ENCODE results near the gene HCN2. TPM values are rescaled to one million over a fixed set of nuclear protein-coding genes. Genes with fewer than 3 reads are reported as not detected.

The HCN2 gene
- total and polyA plus RNA-seq, 2 of the 13 experiments (the other 11 are each of a cell fraction or from before 2014, with no cell fraction given), result 0.01 TPM; not detected in 1

DNA sequence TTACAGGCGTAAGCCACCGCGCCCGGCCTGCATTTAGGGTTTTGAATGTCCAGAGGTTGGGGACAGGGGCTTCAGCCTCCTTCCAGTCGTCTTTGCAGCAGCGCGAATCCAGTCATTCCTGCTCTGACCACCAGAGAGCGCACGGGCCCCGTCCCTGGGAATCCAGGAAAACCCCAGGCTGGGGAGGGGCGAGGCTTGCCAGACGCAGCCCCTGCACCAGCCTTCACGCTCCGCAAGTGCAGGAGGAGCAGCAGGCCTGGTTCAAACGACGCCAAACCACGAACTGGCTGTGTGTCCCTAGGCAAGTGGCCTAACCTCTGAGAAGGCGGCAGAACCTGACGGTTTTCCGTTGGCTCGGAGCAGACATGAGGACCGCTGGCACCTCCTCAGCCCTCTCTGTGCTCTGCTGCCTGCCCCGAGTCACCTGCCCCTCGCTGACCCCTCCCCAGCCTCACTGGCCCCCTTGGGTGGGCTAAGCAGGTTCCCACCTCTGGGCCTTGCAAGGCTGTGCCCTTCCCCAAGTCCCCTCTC, 75.3 kb downstream of the HCN2 start (continued):
- TF ChIP-seq, protein P1, sequence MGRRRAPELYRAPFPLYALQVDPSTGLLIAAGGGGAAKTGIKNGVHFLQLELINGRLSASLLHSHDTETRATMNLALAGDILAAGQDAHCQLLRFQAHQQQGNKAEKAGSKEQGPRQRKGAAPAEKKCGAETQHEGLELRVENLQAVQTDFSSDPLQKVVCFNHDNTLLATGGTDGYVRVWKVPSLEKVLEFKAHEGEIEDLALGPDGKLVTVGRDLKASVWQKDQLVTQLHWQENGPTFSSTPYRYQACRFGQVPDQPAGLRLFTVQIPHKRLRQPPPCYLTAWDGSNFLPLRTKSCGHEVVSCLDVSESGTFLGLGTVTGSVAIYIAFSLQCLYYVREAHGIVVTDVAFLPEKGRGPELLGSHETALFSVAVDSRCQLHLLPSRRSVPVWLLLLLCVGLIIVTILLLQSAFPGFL (CRISPR knock-in tag; IDR thresholded peaks at IDR 0.05), result no peak
- no peak for TF ChIP-seq POLR2A (IDR thresholded peaks at IDR 0.05; ENCODE audit: insufficient read depth in 1 of 2, low read depth in 2 of 2, low read length in 2 of 2)
- no peak for TF ChIP-seq NR3C1 (CRISPR knock-in tag; IDR thresholded peaks at IDR 0.05)
- peak; percentile 93 for TF ChIP-seq ZNF607 (CRISPR knock-in tag; IDR thresholded peaks at IDR 0.05; ENCODE audit: borderline replicate concordance)
- no peak for TF ChIP-seq ZNF337 (CRISPR knock-in tag; IDR thresholded peaks at IDR 0.05; ENCODE audit: borderline replicate concordance, low read depth)
- TF ChIP-seq, protein P2, sequence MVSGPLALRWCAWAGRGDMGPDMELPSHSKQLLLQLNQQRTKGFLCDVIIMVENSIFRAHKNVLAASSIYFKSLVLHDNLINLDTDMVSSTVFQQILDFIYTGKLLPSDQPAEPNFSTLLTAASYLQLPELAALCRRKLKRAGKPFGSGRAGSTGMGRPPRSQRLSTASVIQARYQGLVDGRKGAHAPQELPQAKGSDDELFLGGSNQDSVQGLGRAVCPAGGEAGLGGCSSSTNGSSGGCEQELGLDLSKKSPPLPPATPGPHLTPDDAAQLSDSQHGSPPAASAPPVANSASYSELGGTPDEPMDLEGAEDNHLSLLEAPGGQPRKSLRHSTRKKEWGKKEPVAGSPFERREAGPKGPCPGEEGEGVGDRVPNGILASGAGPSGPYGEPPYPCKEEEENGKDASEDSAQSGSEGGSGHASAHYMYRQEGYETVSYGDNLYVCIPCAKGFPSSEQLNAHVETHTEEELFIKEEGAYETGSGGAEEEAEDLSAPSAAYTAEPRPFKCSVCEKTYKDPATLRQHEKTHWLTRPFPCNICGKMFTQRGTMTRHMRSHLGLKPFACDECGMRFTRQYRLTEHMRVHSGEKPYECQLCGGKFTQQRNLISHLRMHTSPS (CRISPR knock-in tag; IDR thresholded peaks at IDR 0.05; ENCODE audit: low read depth), result no peak
- TF ChIP-seq KDM4B (CRISPR knock-in tag; IDR thresholded peaks at IDR 0.05), result peak; percentile 66; the same call in 1 of the 2 replicates
- TF ChIP-seq ZFY (CRISPR knock-in tag; IDR thresholded peaks at IDR 0.05), result peak; percentile 79

Other genes starting within 250 kb of the HCN2 start
- 7.9 and 9.6 TPM in 2 replicates for gene MIER2, start 245.1 kb upstream of the HCN2 start, total RNA-seq (2016; rRNA removed; fragmentation: Illumina TruSeq; extraction: Trizol)
- 22.9 and 25.7 TPM in 2 replicates for gene MIER2, start 245.1 kb upstream of the HCN2 start, polyA plus RNA-seq (2011; rRNA removed)
- gene C2CD4C, start 180.7 kb upstream of the HCN2 start, total RNA-seq (2016; rRNA removed; fragmentation: Illumina TruSeq; extraction: Trizol), result not detected in 2 replicates
- not detected in 2 replicates for gene C2CD4C, start 180.7 kb upstream of the HCN2 start, polyA plus RNA-seq (2011; rRNA removed)
- gene SHC2, start 128.8 kb upstream of the HCN2 start, total RNA-seq (2016; rRNA removed; fragmentation: Illumina TruSeq; extraction: Trizol), result 4.8 and 9.0 TPM in 2 replicates
- 18.3 and 35.8 TPM in 2 replicates for gene SHC2, start 128.8 kb upstream of the HCN2 start, polyA plus RNA-seq (2011; rRNA removed)
- 0.21 and 0.33 TPM in 2 replicates for gene MADCAM1, start 93.4 kb upstream of the HCN2 start, total RNA-seq (2016; rRNA removed; fragmentation: Illumina TruSeq; extraction: Trizol)
- 0.29 and 0.39 TPM in 2 replicates for gene MADCAM1, start 93.4 kb upstream of the HCN2 start, polyA plus RNA-seq (2011; rRNA removed)
- gene TPGS1, start 82.4 kb upstream of the HCN2 start, total RNA-seq (2016; rRNA removed; fragmentation: Illumina TruSeq; extraction: Trizol), result 4.2 and 6.2 TPM in 2 replicates
- 1.1 and 2.0 TPM in 2 replicates for gene TPGS1, start 82.4 kb upstream of the HCN2 start, polyA plus RNA-seq (2011; rRNA removed)
- 119 and 138 TPM in 2 replicates for gene CDC34, start 58.1 kb upstream of the HCN2 start, total RNA-seq (2016; rRNA removed; fragmentation: Illumina TruSeq; extraction: Trizol)
- 140 and 150 TPM in 2 replicates for gene CDC34, start 58.1 kb upstream of the HCN2 start, polyA plus RNA-seq (2011; rRNA removed)
- gene GZMM, start 45.8 kb upstream of the HCN2 start, total RNA-seq (2016; rRNA removed; fragmentation: Illumina TruSeq; extraction: Trizol), result not detected in 2 replicates
- 0.07 TPM in 1 of 2 replicates, not detected in the other for gene GZMM, start 45.8 kb upstream of the HCN2 start, polyA plus RNA-seq (2011; rRNA removed)
- gene BSG, start 17.3 kb upstream of the HCN2 start, total RNA-seq (2016; rRNA removed; fragmentation: Illumina TruSeq; extraction: Trizol), result 136 and 309 TPM in 2 replicates
- gene BSG, start 17.3 kb upstream of the HCN2 start, polyA plus RNA-seq (2011; rRNA removed), result 754 and 1,057 TPM in 2 replicates
- gene POLRMT, start 43.7 kb downstream of the HCN2 start, total RNA-seq (2016; rRNA removed; fragmentation: Illumina TruSeq; extraction: Trizol), result 52.5 and 78.0 TPM in 2 replicates
- 101 and 114 TPM in 2 replicates for gene POLRMT, start 43.7 kb downstream of the HCN2 start, polyA plus RNA-seq (2011; rRNA removed)
- 0.24 TPM in 1 of 2 replicates, not detected in the other for gene FGF22, start 50.0 kb downstream of the HCN2 start, total RNA-seq (2016; rRNA removed; fragmentation: Illumina TruSeq; extraction: Trizol)
- 0.07 TPM in 1 of 2 replicates, not detected in the other for gene FGF22, start 50.0 kb downstream of the HCN2 start, polyA plus RNA-seq (2011; rRNA removed)
- 18.5 and 34.0 TPM in 2 replicates for gene RNF126, start 73.3 kb downstream of the HCN2 start, total RNA-seq (2016; rRNA removed; fragmentation: Illumina TruSeq; extraction: Trizol)
- gene RNF126, start 73.3 kb downstream of the HCN2 start, polyA plus RNA-seq (2011; rRNA removed), result 23.2 and 24.6 TPM in 2 replicates
- gene FSTL3, start 86.5 kb downstream of the HCN2 start, total RNA-seq (2016; rRNA removed; fragmentation: Illumina TruSeq; extraction: Trizol), result 5.8 and 13.5 TPM in 2 replicates
- gene FSTL3, start 86.5 kb downstream of the HCN2 start, polyA plus RNA-seq (2011; rRNA removed), result 15.6 and 30.9 TPM in 2 replicates
- not detected in 2 replicates for gene PRSS57, start 105.6 kb downstream of the HCN2 start, total RNA-seq (2016; rRNA removed; fragmentation: Illumina TruSeq; extraction: Trizol)
- gene PRSS57, start 105.6 kb downstream of the HCN2 start, polyA plus RNA-seq (2011; rRNA removed), result 0.12 and 0.20 TPM in 2 replicates
- 9.7 and 10.8 TPM in 2 replicates for gene PALM, start 119.1 kb downstream of the HCN2 start, total RNA-seq (2016; rRNA removed; fragmentation: Illumina TruSeq; extraction: Trizol)
- gene PALM, start 119.1 kb downstream of the HCN2 start, polyA plus RNA-seq (2011; rRNA removed), result 4.0 and 5.4 TPM in 2 replicates
- 1.1 and 1.3 TPM in 2 replicates for gene MISP, start 161.2 kb downstream of the HCN2 start, total RNA-seq (2016; rRNA removed; fragmentation: Illumina TruSeq; extraction: Trizol)
- 0.67 and 0.71 TPM in 2 replicates for gene MISP, start 161.2 kb downstream of the HCN2 start, polyA plus RNA-seq (2011; rRNA removed)
- gene PTBP1, start 207.6 kb downstream of the HCN2 start, total RNA-seq (2016; rRNA removed; fragmentation: Illumina TruSeq; extraction: Trizol), result 188 and 195 TPM in 2 replicates
- 288 and 314 TPM in 2 replicates for gene PTBP1, start 207.6 kb downstream of the HCN2 start, polyA plus RNA-seq (2011; rRNA removed)
- gene PLPPR3, start 232.1 kb downstream of the HCN2 start, total RNA-seq (2016; rRNA removed; fragmentation: Illumina TruSeq; extraction: Trizol), result 0.07 TPM in 1 of 2 replicates, not detected in the other
- gene PLPPR3, start 232.1 kb downstream of the HCN2 start, polyA plus RNA-seq (2011; rRNA removed), result 0.16 and 0.17 TPM in 2 replicates
- gene AZU1, start 238.0 kb downstream of the HCN2 start, total RNA-seq (2016; rRNA removed; fragmentation: Illumina TruSeq; extraction: Trizol), result not detected in 2 replicates
- 0.08 TPM in 1 of 2 replicates, not detected in the other for gene AZU1, start 238.0 kb downstream of the HCN2 start, polyA plus RNA-seq (2011; rRNA removed)

Data from HepG2 (cell line).